ENCODE measurements around the gene SNAPC4. TPM values are rescaled to one million over a fixed set of nuclear protein-coding genes. Genes with fewer than 3 reads are reported as not detected.

The SNAPC4 gene
- total and polyA plus RNA-seq, 4 donors = 6.8 to 12.4 (median 9.8) TPM

- Histone ChIP-seq H3K36me3 (ENCODE audit: control insufficient read depth in 4 of 4, insufficient read depth in 4 of 4, low read length in 4 of 4) (peaks cover 28 to 59% (median 38%) of the 10 kb centered on the region in 4 donors), H3K9me3 (ENCODE audit: control insufficient read depth in 4 of 4, insufficient read depth in 3 of 4, low read length in 3 of 4) (no peaks in the 10 kb centered on the region), H3K4me3 (no peak overlapping the region), H3K27me3 (ENCODE audit: control insufficient read depth in 3 of 3, insufficient read depth in 3 of 3, low read length in 2 of 3) (no peaks in the 10 kb centered on the region), H3K4me1 (ENCODE audit: control insufficient read depth in 5 of 5, insufficient read depth in 5 of 5, low read length in 5 of 5) (peaks cover 0 to 5% (median 0%) of the 10 kb centered on the region in 5 donors), H3K9ac (ENCODE audit: insufficient read depth in 1 of 2, low read length in 2 of 2) (no peak overlapping the region), H3K27ac (ENCODE audit: low read depth in 1 of 2, low read length in 1 of 2) (no peak overlapping the region)
- ATAC-seq (ENCODE audit: insufficient read depth, low FRiP score) = no peak
- no peak for DNase-seq
- TF ChIP-seq CTCF (IDR thresholded peaks at IDR 0.05; ENCODE audit: control extremely low read depth, extremely low read depth) = no peak
- WGBS, 2 donors = 94 to 95% methylated on average over 7 of the region's 7 CpGs
These were observed 43.7 kb upstream of the SNAPC4 start for GRCh38 chr9:136443687-136444086.

- H3K4me3 ChIP-seq = no peak overlapping the region
- ATAC-seq (ENCODE audit: insufficient read depth, low FRiP score) (no peak), DNase-seq (no peak)
- no peak for TF ChIP-seq CTCF (IDR thresholded peaks at IDR 0.05; ENCODE audit: control extremely low read depth, extremely low read depth)
- H3K4me1 ChIP-seq (ENCODE audit: control insufficient read depth in 5 of 5, insufficient read depth in 5 of 5, low read length in 5 of 5) = peaks cover 0 to 11% (median 0%) of the 10 kb centered on the region in 5 donors
- H3K9me3 ChIP-seq (ENCODE audit: control insufficient read depth in 4 of 4, insufficient read depth in 3 of 4, low read length in 3 of 4) = no peaks in the 10 kb centered on the region
- 95 to 99% methylated on average over 15 of the region's 15 CpGs for WGBS, 2 donors
- H3K27me3 ChIP-seq (ENCODE audit: control insufficient read depth in 3 of 3, insufficient read depth in 3 of 3, low read length in 2 of 3) = no peaks in the 10 kb centered on the region
- H3K27ac ChIP-seq (ENCODE audit: low read depth in 1 of 2, low read length in 1 of 2) = no peak overlapping the region
- no peak overlapping the region for H3K9ac ChIP-seq (ENCODE audit: insufficient read depth in 1 of 2, low read length in 2 of 2)
- peaks cover 24 to 57% (median 36%) of the 10 kb centered on the region in 4 donors for H3K36me3 ChIP-seq (ENCODE audit: control insufficient read depth in 4 of 4, insufficient read depth in 4 of 4, low read length in 4 of 4)
These were observed 43.1 kb upstream of the SNAPC4 start for GRCh38 chr9:136443087-136443486.

- Histone ChIP-seq H3K9me3 (ENCODE audit: control insufficient read depth in 4 of 4, insufficient read depth in 3 of 4, low read length in 3 of 4) (no peaks in the 10 kb centered on the region), H3K27me3 (ENCODE audit: control insufficient read depth in 3 of 3, insufficient read depth in 3 of 3, low read length in 2 of 3) (no peaks in the 10 kb centered on the region), H3K27ac (ENCODE audit: low read depth in 1 of 2, low read length in 1 of 2) (no peak overlapping the region), H3K4me3 (no peak overlapping the region), H3K9ac (ENCODE audit: insufficient read depth in 1 of 2, low read length in 2 of 2) (no peak overlapping the region), H3K36me3 (ENCODE audit: control insufficient read depth in 4 of 4, insufficient read depth in 4 of 4, low read length in 4 of 4) (peaks cover 18 to 53% (median 33%) of the 10 kb centered on the region in 4 donors), H3K4me1 (ENCODE audit: control insufficient read depth in 5 of 5, insufficient read depth in 5 of 5, low read length in 5 of 5) (peaks cover 4 to 19% (median 7%) of the 10 kb centered on the region in 5 donors)
- no peak for DNase-seq
- WGBS, 2 donors = 83 to 86% methylated on average over 5 of the region's 5 CpGs
- no peak for ATAC-seq (ENCODE audit: insufficient read depth, low FRiP score)
- no peak for TF ChIP-seq CTCF (IDR thresholded peaks at IDR 0.05; ENCODE audit: control extremely low read depth, extremely low read depth)
These were observed 42.3 kb upstream of the SNAPC4 start for GRCh38 chr9:136442265-136442664.

GRCh38 chr9:136441681-136442245 lies 41.8 kb upstream of the SNAPC4 start:
- peaks cover 13 to 48% (median 32%) of the 10 kb centered on the region in 4 donors for H3K36me3 ChIP-seq (ENCODE audit: control insufficient read depth in 4 of 4, insufficient read depth in 4 of 4, low read length in 4 of 4)
- H3K4me1 ChIP-seq (ENCODE audit: control insufficient read depth in 5 of 5, insufficient read depth in 5 of 5, low read length in 5 of 5) = peaks cover 4 to 24% (median 10%) of the 10 kb centered on the region in 5 donors
- no peak overlapping the region for H3K9ac ChIP-seq (ENCODE audit: insufficient read depth in 1 of 2, low read length in 2 of 2)
- no peak for TF ChIP-seq CTCF (IDR thresholded peaks at IDR 0.05; ENCODE audit: control extremely low read depth, extremely low read depth)
- H3K9me3 ChIP-seq (ENCODE audit: control insufficient read depth in 4 of 4, insufficient read depth in 3 of 4, low read length in 3 of 4) = no peaks in the 10 kb centered on the region
- no peak for ATAC-seq (ENCODE audit: insufficient read depth, low FRiP score)
- WGBS, 2 donors = 90 to 95% methylated on average over 17 of the region's 17 CpGs
- DNase-seq = no peak
- no peak overlapping the region for H3K27ac ChIP-seq (ENCODE audit: low read depth in 1 of 2, low read length in 1 of 2)
- H3K27me3 ChIP-seq (ENCODE audit: control insufficient read depth in 3 of 3, insufficient read depth in 3 of 3, low read length in 2 of 3) = no peaks in the 10 kb centered on the region
- H3K4me3 ChIP-seq = no peak overlapping the region

All from lung (tissue), 12 donors.